ENCODE data around the gene TEX54.
"Not testable (repeated sequence)": the region's sequence is repeated elsewhere in the genome, so short reads cannot be mapped to it uniquely, and the experiment has no call there.

TEX54 gene

GRCh38 chr11:62831520-62832335 lies 913 bp downstream of the TEX54 start, which contains the start of gene STX5:
Gene STX5 (minus strand): TSS chr11:62832051. CDS start chr11:62831243, 808 bp downstream.
- Histone ChIP-seq H3K4me1 (peaks cover 8% of the 10 kb centered on the region), H3K27me3 (ENCODE audit: low read depth) (no peaks in the 10 kb centered on the region), H3K4me3 (peak within 1 kb of the TSS; percentile 99), H3K9me3 (no peaks in the 10 kb centered on the region), H3K36me3 (replicated peaks) (peaks cover 54% of the 10 kb centered on the region)
- peak; percentile 97 to 100 for DNase-seq (ENCODE audit: low spot score in 2 of 2)
- in situ Hi-C loops (cut with MboI; ENCODE audit: low sequenced_read_pairs), result no loop called here

DNA sequence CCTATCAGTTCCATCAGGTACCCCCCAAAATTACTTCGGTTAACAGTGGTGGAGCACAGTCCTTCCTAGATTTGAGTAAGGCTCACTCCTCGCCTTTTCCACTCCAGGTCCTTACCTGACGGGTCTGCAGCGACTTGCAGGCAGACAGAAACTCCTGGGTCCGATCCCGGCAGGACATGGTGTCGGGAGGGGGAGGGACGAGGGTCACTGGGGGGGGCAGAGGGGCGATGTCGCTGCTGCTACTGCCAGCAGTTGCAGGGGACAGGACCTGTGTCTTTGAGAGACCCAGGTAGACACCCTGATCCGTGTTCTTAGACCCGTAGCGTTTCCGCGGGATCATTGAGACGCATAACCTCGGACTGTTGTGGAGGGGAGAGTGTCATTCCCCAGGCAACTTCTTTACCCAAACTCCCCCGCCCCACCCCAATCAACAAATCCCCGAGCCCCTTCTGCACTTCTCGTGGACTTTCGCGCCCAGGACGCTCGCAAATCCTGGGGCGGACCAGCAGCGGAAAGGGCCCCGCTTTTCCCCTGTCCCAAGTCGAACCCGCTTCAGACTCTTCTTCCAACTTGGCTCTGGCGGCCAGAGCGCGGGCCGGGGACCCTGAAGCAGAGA lies 1.6 kb downstream of the TEX54 start:
- Histone ChIP-seq H3K36me3 (replicated peaks) (peaks cover 47% of the 10 kb centered on the region), H3K27me3 (ENCODE audit: low read depth) (no peaks in the 10 kb centered on the region), H3K4me1 (peaks cover 8% of the 10 kb centered on the region), H3K4me3 (peak overlapping the region; percentile 99), H3K9me3 (no peaks in the 10 kb centered on the region)
- peak in 1 of 2 experiments; percentile 81 for DNase-seq (ENCODE audit: low spot score in 2 of 2)
- in situ Hi-C loops (cut with MboI; ENCODE audit: low sequenced_read_pairs), result no loop called here

GRCh38 chr11:62828130-62828529 lies 4.5 kb downstream of the TEX54 start:
- DNase-seq (ENCODE audit: low spot score in 2 of 2); H3K4me3 ChIP-seq; H3K9me3 ChIP-seq; H3K27me3 ChIP-seq (ENCODE audit: low read depth); H3K4me1 ChIP-seq; in situ Hi-C loops (cut with MboI; ENCODE audit: low sequenced_read_pairs): not testable (repeated sequence)
- H3K36me3 ChIP-seq (replicated peaks), result peaks cover 49% of the 10 kb centered on the region

- H3K4me3 ChIP-seq, result no peak overlapping the region
- H3K9me3 ChIP-seq, result no peaks in the 10 kb centered on the region
- H3K36me3 ChIP-seq (replicated peaks), result peaks cover 47% of the 10 kb centered on the region
- DNase-seq (ENCODE audit: low spot score in 2 of 2), result no peak
- in situ Hi-C loops (cut with MboI; ENCODE audit: low sequenced_read_pairs), result no loop called here
- H3K27me3 ChIP-seq (ENCODE audit: low read depth), result no peaks in the 10 kb centered on the region
- no peaks in the 10 kb centered on the region for H3K4me1 ChIP-seq
These were observed 9.0 kb downstream of the TEX54 start for GRCh38 chr11:62823677-62824076.

GRCh38 chr11:62817129-62817528 lies 15.5 kb downstream of the TEX54 start:
- DNase-seq (ENCODE audit: low spot score in 2 of 2), result no peak
- in situ Hi-C loops (cut with MboI; ENCODE audit: low sequenced_read_pairs), result no loop called here
- Histone ChIP-seq H3K4me1 (0 out of 2 replicates have a peak, but pooled peaks cover 4% of the 10 kb centered on the region), H3K36me3 (replicated peaks) (peaks cover 14% of the 10 kb centered on the region), H3K4me3 (no peak overlapping the region), H3K27me3 (ENCODE audit: low read depth) (no peaks in the 10 kb centered on the region), H3K9me3 (no peaks in the 10 kb centered on the region)

- H3K4me3 ChIP-seq, result no peak overlapping the region
- no peaks in the 10 kb centered on the region for H3K9me3 ChIP-seq
- H3K4me1 ChIP-seq, result 0 out of 2 replicates have a peak, but pooled peaks cover 4% of the 10 kb centered on the region
- no peaks in the 10 kb centered on the region for H3K27me3 ChIP-seq (ENCODE audit: low read depth)
- no peak for DNase-seq (ENCODE audit: low spot score in 2 of 2)
- in situ Hi-C loops (cut with MboI; ENCODE audit: low sequenced_read_pairs), result no loop called here
- H3K36me3 ChIP-seq (replicated peaks), result peaks cover 13% of the 10 kb centered on the region
These were observed 16.1 kb downstream of the TEX54 start for GRCh38 chr11:62816557-62816956.

GRCh38 chr11:62811659-62812058 lies 21.0 kb downstream of the TEX54 start:
- no peak overlapping the region for H3K4me3 ChIP-seq
- H3K36me3 ChIP-seq (replicated peaks), result no peaks in the 10 kb centered on the region; the same call in 1 of the 2 replicates
- no peaks in the 10 kb centered on the region for H3K4me1 ChIP-seq
- H3K9me3 ChIP-seq, result no peaks in the 10 kb centered on the region
- in situ Hi-C loops (cut with MboI; ENCODE audit: low sequenced_read_pairs), result no loop called here
- no peaks in the 10 kb centered on the region for H3K27me3 ChIP-seq (ENCODE audit: low read depth)
- DNase-seq (ENCODE audit: low spot score in 2 of 2), result no peak

GRCh38 chr11:62810748-62811147 lies 21.9 kb downstream of the TEX54 start:
- Histone ChIP-seq H3K4me3 (no peak overlapping the region), H3K9me3 (no peaks in the 10 kb centered on the region), H3K36me3 (replicated peaks) (no peaks in the 10 kb centered on the region; the same call in 1 of the 2 replicates), H3K4me1 (peaks cover 4% of the 10 kb centered on the region), H3K27me3 (ENCODE audit: low read depth) (no peaks in the 10 kb centered on the region)
- in situ Hi-C loops (cut with MboI; ENCODE audit: low sequenced_read_pairs), result no loop called here
- DNase-seq (ENCODE audit: low spot score in 2 of 2), result no peak

DNA sequence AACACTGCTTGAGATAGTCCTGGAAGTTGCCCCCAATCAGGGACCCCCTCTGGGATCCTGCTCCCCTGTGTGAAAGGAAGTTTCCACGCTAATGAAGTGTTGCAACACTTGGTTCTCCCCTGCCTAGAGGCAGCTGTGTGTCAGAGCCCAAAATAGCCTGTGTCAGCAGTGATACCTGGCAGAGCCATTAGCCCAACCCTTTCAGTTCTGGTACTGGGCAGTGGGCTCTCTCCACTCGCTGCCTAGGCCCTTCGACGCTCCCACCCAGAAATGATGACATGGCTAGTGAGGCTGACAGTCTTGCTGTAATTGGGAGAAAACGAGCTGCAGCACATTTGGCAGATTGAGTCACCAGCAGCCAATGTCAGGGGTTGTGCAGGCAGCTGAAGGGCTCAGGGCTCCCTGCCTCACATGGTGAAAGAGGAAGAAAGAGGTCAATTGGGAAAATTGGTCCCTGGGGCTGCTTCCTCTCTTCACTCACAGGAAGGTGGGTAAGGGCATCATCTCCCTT lies 26.0 kb downstream of the TEX54 start:
- H3K4me3 ChIP-seq, result no peak overlapping the region
- in situ Hi-C loops (cut with MboI; ENCODE audit: low sequenced_read_pairs), result no loop called here

DNA sequence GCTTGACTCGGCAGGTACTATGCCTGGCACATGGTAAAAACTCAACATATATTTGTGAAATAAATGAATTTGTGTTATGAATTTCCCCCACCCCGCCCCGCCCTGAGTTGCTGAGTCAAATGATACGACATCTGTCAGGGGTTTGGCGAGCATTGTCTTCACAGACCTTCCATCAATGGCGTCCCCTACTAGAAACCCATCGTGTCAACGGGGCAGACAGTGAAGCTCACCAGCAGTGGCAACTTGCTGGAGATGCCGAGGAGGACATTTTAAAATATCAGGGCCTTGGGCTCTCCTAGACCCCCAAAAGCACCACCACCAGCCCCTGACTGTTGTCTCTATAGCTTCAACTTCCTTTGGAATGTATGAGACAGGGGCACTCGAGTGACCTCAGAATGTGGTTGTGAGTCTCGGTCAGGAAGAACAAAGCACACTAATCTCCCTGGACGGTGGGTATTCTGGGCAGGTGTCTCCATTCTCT lies 26.6 kb downstream of the TEX54 start:
- Histone ChIP-seq H3K4me1 (peaks cover 4% of the 10 kb centered on the region), H3K4me3 (peak overlapping the region; percentile 68), H3K27me3 (ENCODE audit: low read depth) (no peaks in the 10 kb centered on the region), H3K9me3 (no peaks in the 10 kb centered on the region), H3K36me3 (replicated peaks) (peaks cover 28% of the 10 kb centered on the region)
- DNase-seq (ENCODE audit: low spot score in 2 of 2), result peak in 1 of 2 experiments; percentile 29
- in situ Hi-C loops (cut with MboI; ENCODE audit: low sequenced_read_pairs), result no loop called here

More for the DNA sequence above, 26.0 kb downstream of the TEX54 start:
- no peak for DNase-seq (ENCODE audit: low spot score in 2 of 2)
- Histone ChIP-seq H3K27me3 (ENCODE audit: low read depth) (no peaks in the 10 kb centered on the region), H3K9me3 (no peaks in the 10 kb centered on the region), H3K4me1 (peaks cover 4% of the 10 kb centered on the region), H3K36me3 (replicated peaks) (peaks cover 21% of the 10 kb centered on the region)

- Histone ChIP-seq H3K9me3 (no peaks in the 10 kb centered on the region), H3K4me1 (peaks cover 4% of the 10 kb centered on the region), H3K4me3 (peak within 1 kb of the TSS; percentile 68), H3K36me3 (replicated peaks) (peaks cover 33% of the 10 kb centered on the region), H3K27me3 (ENCODE audit: low read depth) (no peaks in the 10 kb centered on the region)
- peak; percentile 89 to 95 for DNase-seq (ENCODE audit: low spot score in 2 of 2)
- in situ Hi-C loops (cut with MboI; ENCODE audit: low sequenced_read_pairs), result no loop called here
These were observed 27.4 kb downstream of the TEX54 start, which contains the start of gene NXF1 for GRCh38 chr11:62805076-62805892. Gene NXF1 (minus strand): TSS chr11:62805440. CDS start chr11:62805356, 84 bp downstream.

- in situ Hi-C loops (cut with MboI; ENCODE audit: low sequenced_read_pairs), result no loop called here
- peak overlapping the region; percentile 68 for H3K4me3 ChIP-seq
- H3K27me3 ChIP-seq (ENCODE audit: low read depth), result no peaks in the 10 kb centered on the region
- no peaks in the 10 kb centered on the region for H3K9me3 ChIP-seq
- DNase-seq (ENCODE audit: low spot score in 2 of 2), result no peak
- H3K36me3 ChIP-seq (replicated peaks), result peaks cover 41% of the 10 kb centered on the region
- H3K4me1 ChIP-seq, result peaks cover 4% of the 10 kb centered on the region
These were observed 28.1 kb downstream of the TEX54 start for GRCh38 chr11:62804310-62805075.

GRCh38 chr11:62801071-62801470 lies 31.6 kb downstream of the TEX54 start:
- H3K27me3 ChIP-seq (ENCODE audit: low read depth), result no peaks in the 10 kb centered on the region
- DNase-seq (ENCODE audit: low spot score in 2 of 2), result no peak
- in situ Hi-C loops (cut with MboI; ENCODE audit: low sequenced_read_pairs), result no loop called here
- no peak overlapping the region for H3K4me3 ChIP-seq
- peaks cover 3% of the 10 kb centered on the region for H3K4me1 ChIP-seq
- peaks cover 69% of the 10 kb centered on the region for H3K36me3 ChIP-seq (replicated peaks)
- H3K9me3 ChIP-seq, result no peaks in the 10 kb centered on the region

All from HAP-1 (cell line).